Suprapubic skin (tissue), 4 donors: Measurements from ENCODE around the gene TPK1.

Source experiments
- CTCF ChIP-seq, 2 donors: fragments of 200-600 bp in 1 of 2; fragments of 450-650 bp in 1 of 2; sonication (generic) in 1 of 2; IDR thresholded peaks; one replicate each; pipeline ENCODE4 v1.5.1; 2016 to 2019; ENCODE audit warnings: antibody characterized with exemption in 2 of 2, mild to moderate bottlenecking in 1 of 2, moderate library complexity in 1 of 2
- EP300 ChIP-seq: sonication (generic); formaldehyde crosslinking; IDR thresholded peaks from one replicate; pipeline ENCODE4 v1.6.1; 2017; ENCODE audit warnings: antibody characterized with exemption
- POLR2A ChIP-seq, 2 donors: fragments of 450-650 bp; IDR thresholded peaks; one replicate each; pipeline ENCODE4 v1.6.1; 2017; ENCODE audit warnings: antibody characterized with exemption in 2 of 2, mild to moderate bottlenecking in 2 of 2, moderate library complexity in 2 of 2
- POLR2AphosphoS5 ChIP-seq, 3 donors: sonication (generic); formaldehyde crosslinking; IDR thresholded peaks; one replicate each; pipeline ENCODE4 v1.6.1; 2017; ENCODE audit warnings: antibody characterized with exemption in 3 of 3

GRCh38 chr7:144508702-144509101 is 327.2 kb downstream of the TPK1 start:
- TF ChIP-seq CTCF (IDR thresholded peaks at IDR 0.05), result no peak
- no peak for TF ChIP-seq POLR2AphosphoS5 (IDR thresholded peaks at IDR 0.05)
- no peak for TF ChIP-seq POLR2A (IDR thresholded peaks at IDR 0.05)
- TF ChIP-seq EP300, result no peak
